Esophagus squamous epithelium (tissue), 5 donors: Measurements from ENCODE around the gene KCNG4. TPM values are rescaled to one million over a fixed set of nuclear protein-coding genes. Genes with fewer than 3 reads are reported as not detected.
A peak's percentile ranks its signal among the peaks of the same experiment; 100 is the strongest.

Experiments used
- DNase-seq: peaks from one replicate; lab custom pipeline; 2025; lab: John Stamatoyannopoulos, UW
- H3K27ac ChIP-seq, 4 donors: fragments of 200-600 bp; sonication (generic); one replicate each; pipeline ENCODE4 v1.5.1; 2016 to 2019; ENCODE audit warnings: mild to moderate bottlenecking in 1 of 4
- H3K27me3 ChIP-seq, 4 donors: fragments of 200-600 bp; sonication (generic); 1 replicate in 3 of 4; 2 replicates in 1 of 4; pipeline versions ENCODE4 v1.5.1 to v1.6.0; 2017 to 2021; ENCODE audit warnings: antibody characterized with exemption in 1 of 4
- H3K36me3 ChIP-seq, 3 donors: fragments of 200-600 bp; sonication (generic); one replicate each; pipeline ENCODE4 v1.5.1; 2016 to 2019
- H3K4me1 ChIP-seq, 3 donors: fragments of 200-600 bp; sonication (generic); one replicate each; pipeline ENCODE4 v1.5.1; 2017 to 2019
- H3K4me3 ChIP-seq, 4 donors: fragments of 200-600 bp; sonication (generic); 1 replicate in 3 of 4; 2 replicates in 1 of 4; pipeline ENCODE4 v1.5.1; 2016 to 2019; ENCODE audit warnings: mild to moderate bottlenecking in 2 of 4, moderate library complexity in 1 of 4
- H3K9me3 ChIP-seq, 3 donors: fragments of 200-600 bp; sonication (generic); one replicate each; pipeline ENCODE4 v1.5.1; 2016 to 2019
- POLR2A ChIP-seq, 4 donors: fragments of 450-650 bp; IDR thresholded peaks; one replicate each; pipeline ENCODE4 v1.6.1; 2017; ENCODE audit warnings: antibody characterized with exemption in 4 of 4, mild to moderate bottlenecking in 4 of 4, moderate library complexity in 3 of 4
- WGBS, 2 donors: methylation state at CpG; one replicate each; pipeline ENCODE4 v1.1.5; 2018; 5-methylcytosine and 5-hydroxymethylcytosine counted together
- intact Hi-C: fragments of 100-400 bp; cut with DNase I; formaldehyde crosslinking; loops from one replicate; pipeline ENCODE4 v1.15.0; 2022
- total RNA-seq, 4 donors: library from RNA; depleted of rRNA; stranded (reverse); fragments of >200 nt; gene quantifications; one replicate each; pipeline ENCODE4 v1.1.0, GENCODE V29; 2016
- TF ChIP-seq, protein P1 (sequence below), 6 experiments: fragments of 450-650 bp in 4 of 6; fragments of 200-600 bp in 2 of 6; sonication (generic) in 2 of 6; IDR thresholded peaks; one replicate each; pipeline ENCODE4 v1.5.1; 2016 to 2019; ENCODE audit warnings: antibody characterized with exemption in 6 of 6, mild to moderate bottlenecking in 4 of 6, moderate library complexity in 4 of 6
- donor health status: DM: yes; HTN: yes; CAD: no.

The KCNG4 gene
- total RNA-seq, 4 donors from 2014 or later: not detected

DNA sequence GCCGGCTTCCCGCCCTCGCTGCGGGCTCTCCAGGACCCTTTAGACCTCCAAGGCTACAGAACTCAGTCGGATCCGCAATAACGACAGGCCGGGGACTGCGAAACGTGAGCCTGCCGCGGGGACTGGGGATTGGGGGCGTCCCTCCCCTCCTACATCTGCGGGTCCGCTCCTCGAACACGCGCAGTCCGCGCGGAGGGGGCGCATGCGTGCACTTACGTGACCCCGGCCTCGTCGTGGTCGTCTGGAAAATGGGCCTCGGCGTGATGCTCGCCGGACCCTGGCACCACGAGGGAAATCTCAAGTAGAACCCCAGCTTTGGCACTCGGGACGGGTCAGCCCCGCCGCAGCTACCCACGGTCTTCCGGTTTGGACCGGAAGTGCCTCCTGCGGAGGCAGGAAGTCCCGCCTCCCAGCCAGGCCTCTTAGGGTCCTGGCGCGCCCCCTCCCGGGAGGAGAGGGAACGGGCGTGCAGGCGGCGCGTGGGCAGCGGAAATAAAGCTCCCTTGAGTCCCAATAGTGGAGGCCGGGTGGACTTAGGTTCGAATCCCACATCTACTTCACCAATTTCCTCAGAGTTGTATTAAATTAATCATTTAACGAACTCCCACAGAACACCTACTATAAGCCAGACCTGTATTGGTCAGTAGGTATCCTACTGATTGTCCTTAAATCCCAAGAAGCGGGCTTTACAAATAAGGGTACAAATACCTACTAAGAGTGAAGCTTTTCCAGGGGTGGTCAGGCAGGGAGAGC is 53.0 kb downstream of the KCNG4 start, which contains the start of gene TAF1C:
Gene TAF1C, minus strand, starts transcription at position 373 of the 753 bp plus-strand sequence. CDS start 2,069 bp downstream, outside the sequence.
- intact Hi-C loops: loop anchor here (10.0 kb wide), 1 partner anchor 102 kb away; no protein-coding TSS in a partner anchor
- peak; percentile 72 for DNase-seq
- peak within 1 kb of the TSS; percentile 83 to 91 (median 85) for H3K27ac ChIP-seq
- peak within 1 kb of the TSS; percentile 77 to 97 (median 92) for H3K4me3 ChIP-seq
- 4 to 19% methylated on average over 8 to 31 of the region's 55 CpGs for WGBS, 2 donors
- H3K36me3 ChIP-seq: peaks cover 0 to 47% (median 8%) of the 10 kb centered on the region in 3 donors
- H3K9me3 ChIP-seq: no peaks in the 10 kb centered on the region
- TF ChIP-seq, protein P1, sequence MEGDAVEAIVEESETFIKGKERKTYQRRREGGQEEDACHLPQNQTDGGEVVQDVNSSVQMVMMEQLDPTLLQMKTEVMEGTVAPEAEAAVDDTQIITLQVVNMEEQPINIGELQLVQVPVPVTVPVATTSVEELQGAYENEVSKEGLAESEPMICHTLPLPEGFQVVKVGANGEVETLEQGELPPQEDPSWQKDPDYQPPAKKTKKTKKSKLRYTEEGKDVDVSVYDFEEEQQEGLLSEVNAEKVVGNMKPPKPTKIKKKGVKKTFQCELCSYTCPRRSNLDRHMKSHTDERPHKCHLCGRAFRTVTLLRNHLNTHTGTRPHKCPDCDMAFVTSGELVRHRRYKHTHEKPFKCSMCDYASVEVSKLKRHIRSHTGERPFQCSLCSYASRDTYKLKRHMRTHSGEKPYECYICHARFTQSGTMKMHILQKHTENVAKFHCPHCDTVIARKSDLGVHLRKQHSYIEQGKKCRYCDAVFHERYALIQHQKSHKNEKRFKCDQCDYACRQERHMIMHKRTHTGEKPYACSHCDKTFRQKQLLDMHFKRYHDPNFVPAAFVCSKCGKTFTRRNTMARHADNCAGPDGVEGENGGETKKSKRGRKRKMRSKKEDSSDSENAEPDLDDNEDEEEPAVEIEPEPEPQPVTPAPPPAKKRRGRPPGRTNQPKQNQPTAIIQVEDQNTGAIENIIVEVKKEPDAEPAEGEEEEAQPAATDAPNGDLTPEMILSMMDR (IDR thresholded peaks at IDR 0.05): peak; percentile 92 to 99 (median 97)
- TF ChIP-seq POLR2A (IDR thresholded peaks at IDR 0.05): peak in 1 of 4 donors; percentile 49
- H3K4me1 ChIP-seq: peaks cover 12 to 41% (median 13%) of the 10 kb centered on the region in 3 donors
- H3K27me3 ChIP-seq: no peaks in the 10 kb centered on the region

DNA sequence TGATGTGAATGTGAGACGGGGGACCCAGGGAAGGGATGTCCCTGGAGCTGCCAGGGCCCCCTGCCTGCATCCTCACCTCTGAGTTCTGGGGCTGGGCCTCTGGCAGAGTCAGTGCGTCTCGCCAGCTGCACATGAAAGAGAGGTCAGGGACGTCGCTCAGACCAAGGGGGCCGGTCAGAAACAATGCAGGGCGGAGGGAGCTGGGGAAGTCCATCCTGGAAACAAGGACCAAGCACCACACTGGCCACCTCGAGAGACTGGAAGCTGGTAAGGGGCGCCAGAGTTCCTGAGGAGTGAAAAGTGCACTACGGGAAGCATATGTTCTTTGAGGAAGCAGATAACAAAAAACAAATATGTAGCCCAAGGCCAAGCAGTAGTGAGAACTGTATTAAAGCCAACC is 55.0 kb downstream of the KCNG4 start:
- peak overlapping the region in 2 of 4 donors; percentile 47 to 91 for H3K27ac ChIP-seq
- intact Hi-C loops: loop anchor here (10.0 kb wide), 1 partner anchor 100 kb away; no protein-coding TSS in a partner anchor
- TF ChIP-seq POLR2A (IDR thresholded peaks at IDR 0.05): no peak
- TF ChIP-seq, protein P1 (IDR thresholded peaks at IDR 0.05): no peak
- WGBS, 2 donors: 79 to 84% methylated on average over 9 to 10 of the region's 10 CpGs
- H3K36me3 ChIP-seq: peaks cover 15 to 55% (median 23%) of the 10 kb centered on the region in 3 donors
- no peak for DNase-seq
- H3K4me1 ChIP-seq: peaks cover 12 to 53% (median 13%) of the 10 kb centered on the region in 3 donors
- H3K27me3 ChIP-seq: no peaks in the 10 kb centered on the region
- no peaks in the 10 kb centered on the region for H3K9me3 ChIP-seq
- H3K4me3 ChIP-seq: peak overlapping the region in 2 of 4 donors; percentile 77 to 97

- Histone ChIP-seq H3K9me3 (no peaks in the 10 kb centered on the region), H3K27me3 (no peaks in the 10 kb centered on the region), H3K27ac (peak overlapping the region in 2 of 4 donors; percentile 47 to 91), H3K36me3 (peaks cover 22 to 62% (median 30%) of the 10 kb centered on the region in 3 donors), H3K4me3 (no peak overlapping the region), H3K4me1 (peaks cover 12 to 53% (median 13%) of the 10 kb centered on the region in 3 donors)
- 86 to 87% methylated on average over 8 to 11 of the region's 11 CpGs for WGBS, 2 donors
- no peak for DNase-seq
- intact Hi-C loops: loop anchor here (10.0 kb wide), 1 partner anchor 99 kb away; no protein-coding TSS in a partner anchor
- TF ChIP-seq, protein P1 (IDR thresholded peaks at IDR 0.05): peak in 3 of 6 experiments; percentile 9 to 48 (median 15)
- TF ChIP-seq POLR2A (IDR thresholded peaks at IDR 0.05): no peak
Observed at GRCh38 chr16:84183911-84184591, 55.8 kb downstream of the KCNG4 start.

DNA sequence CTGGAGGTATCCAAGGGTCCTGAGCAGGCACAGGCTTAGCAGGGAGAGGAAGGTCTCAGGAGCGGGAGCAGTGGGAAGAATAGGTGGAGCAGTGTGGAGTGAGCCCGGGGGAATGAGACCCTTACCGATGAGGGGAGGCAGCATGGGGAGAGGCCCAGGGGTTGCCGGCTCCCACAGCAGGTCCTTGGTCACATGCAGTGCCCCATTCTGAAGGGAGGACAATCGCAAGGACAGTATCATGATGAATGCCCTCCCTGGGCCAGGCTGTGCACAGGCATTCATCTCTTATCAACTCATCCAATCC is 56.3 kb downstream of the KCNG4 start:
- peaks cover 12 to 54% (median 13%) of the 10 kb centered on the region in 3 donors for H3K4me1 ChIP-seq
- no peak for TF ChIP-seq POLR2A (IDR thresholded peaks at IDR 0.05)
- TF ChIP-seq, protein P1 (IDR thresholded peaks at IDR 0.05): no peak
- DNase-seq: no peak
- peaks cover 22 to 67% (median 31%) of the 10 kb centered on the region in 3 donors for H3K36me3 ChIP-seq
- no peaks in the 10 kb centered on the region for H3K27me3 ChIP-seq
- H3K9me3 ChIP-seq: no peaks in the 10 kb centered on the region
- intact Hi-C loops: loop anchor here (10.0 kb wide), 1 partner anchor 99 kb away; no protein-coding TSS in a partner anchor
- 93 to 96% methylated on average over 5 of the region's 5 CpGs for WGBS, 2 donors
- H3K27ac ChIP-seq: peak overlapping the region in 2 of 4 donors; percentile 47 to 91
- H3K4me3 ChIP-seq: no peak overlapping the region
